Common myeloid progenitor, CD34-positive (primary cell): Measurements from ENCODE around the gene HNRNPD.
"Not testable (repeated sequence)": the region's sequence is repeated elsewhere in the genome, so short reads cannot be mapped to it uniquely, and the experiment has no call there.

ENCODE experiments used
- CTCF ChIA-PET: fragments of 350-600 bp; sonication (Branson Sonifier 250); formaldehyde crosslinking; loops from one replicate; lab custom pipeline; 2021; ENCODE audit warnings: antibody characterized with exemption; lab: Charles Lee
- POLR2A ChIA-PET: fragments of 350-600 bp; sonication (Branson Sonifier 250); formaldehyde crosslinking; loops from one replicate; lab custom pipeline; 2021; ENCODE audit warnings: antibody characterized with exemption; lab: Charles Lee
- DNase-seq, 3 donors: peaks; one replicate each; pipeline versions ENCODE4 v3.0.0 to v3.0.0-alpha.2; 2013
- H3K27ac ChIP-seq, 2 experiments: 1 replicate in 1 of 2; 2 replicates in 1 of 2; pipeline ENCODE4 v1.7.0; 2013; ENCODE audit warnings: inconsistent platforms in 2 of 2, low read length in 2 of 2, mild to moderate bottlenecking in 2 of 2, low read depth in 1 of 2, moderate library complexity in 1 of 2; ENCODE audit not compliant: severe bottlenecking in 2 of 2, insufficient read depth in 1 of 2, poor library complexity in 1 of 2
- H3K27me3 ChIP-seq, 5 experiments: replicated peaks in 2 of 5; 1 replicate in 3 of 5; 2 replicates in 2 of 5; pipeline versions ENCODE4 v1.6.1 to v1.7.0; 2013; ENCODE audit warnings: low read length in 4 of 5, mild to moderate bottlenecking in 2 of 5, moderate library complexity in 2 of 5, inconsistent platforms in 1 of 5; ENCODE audit not compliant: insufficient read depth in 5 of 5, control insufficient read depth in 4 of 5
- H3K36me3 ChIP-seq, 4 experiments: 1 replicate in 2 of 4; 2 replicates in 2 of 4; pipeline versions ENCODE4 v1.6.1 to v1.7.0; 2013; ENCODE audit warnings: low read length in 3 of 4, control low read depth in 1 of 4, mild to moderate bottlenecking in 1 of 4; ENCODE audit not compliant: control insufficient read depth in 4 of 4, insufficient read depth in 4 of 4
- H3K4me1 ChIP-seq, 4 experiments: 1 replicate in 3 of 4; 2 replicates in 1 of 4; pipeline versions ENCODE4 v1.6.1 to v1.7.1; 2013; ENCODE audit warnings: low read length in 3 of 4, mild to moderate bottlenecking in 3 of 4, control low read depth in 1 of 4, inconsistent platforms in 1 of 4, moderate library complexity in 1 of 4; ENCODE audit not compliant: control insufficient read depth in 4 of 4, insufficient read depth in 4 of 4; ENCODE audit errors: control extremely low read depth in 1 of 4
- H3K4me3 ChIP-seq, 7 experiments: 1 replicate in 4 of 7; 2 replicates in 3 of 7; pipeline versions ENCODE4 v1.5.1 to v1.7.0; 2013; ENCODE audit warnings: mild to moderate bottlenecking in 7 of 7, low read length in 6 of 7, moderate library complexity in 6 of 7, inconsistent platforms in 2 of 7, low read depth in 2 of 7, control low read depth in 1 of 7; ENCODE audit not compliant: insufficient read depth in 4 of 7, control insufficient read depth in 1 of 7; ENCODE audit errors: extremely low read depth in 1 of 7
- H3K9me3 ChIP-seq, 5 experiments: 1 replicate in 4 of 5; 2 replicates in 1 of 5; pipeline versions ENCODE4 v1.6.1 to v1.7.1; 2013; ENCODE audit warnings: low read length in 4 of 5, mild to moderate bottlenecking in 2 of 5, inconsistent platforms in 1 of 5, low read depth in 1 of 5, moderate library complexity in 1 of 5; ENCODE audit not compliant: control insufficient read depth in 4 of 5, insufficient read depth in 2 of 5; ENCODE audit errors: control extremely low read depth in 1 of 5
- WGBS: methylation state at CpG from one replicate; pipeline ENCODE4 v1.1.5; 2013; ENCODE audit not compliant: insufficient coverage; 5-methylcytosine and 5-hydroxymethylcytosine counted together

The HNRNPD gene

DNA sequence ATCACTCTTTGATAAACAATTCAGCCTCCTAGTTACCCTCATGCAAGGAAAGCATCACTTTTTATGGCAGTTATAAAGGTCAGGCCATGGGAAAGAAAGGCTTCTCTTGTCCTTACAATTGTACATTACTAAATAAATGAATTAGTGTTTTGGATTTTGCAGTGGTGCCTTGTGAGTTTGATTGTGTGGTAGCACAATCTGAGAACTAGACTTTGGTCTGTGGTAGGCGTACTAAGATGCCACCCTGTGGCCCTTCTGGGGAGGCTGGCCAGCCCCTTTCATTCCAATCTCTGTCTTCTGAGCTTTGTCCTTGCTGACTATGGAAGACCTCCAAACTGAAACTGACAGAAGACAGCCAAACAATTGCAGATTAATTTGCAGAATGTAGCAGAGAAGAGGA is 14.6 kb upstream of the HNRNPD start:
- WGBS: 100% methylated on average over 1 of the region's 1 CpG
- H3K4me3 ChIP-seq: no peak overlapping the region
- DNase-seq: peak in 2 of 3 donors; percentile 22 to 27
- POLR2A ChIA-PET: no interaction called here
- CTCF ChIA-PET: interaction anchor here (0.5 to 3.1 kb wide), 4 partner anchors 7 to 17 kb away, joined by 3 to 8 read pairs (median 4); no protein-coding TSS in a partner anchor
- no peaks in the 10 kb centered on the region for H3K4me1 ChIP-seq
- H3K36me3 ChIP-seq: no peaks in the 10 kb centered on the region
- no peak overlapping the region for H3K27ac ChIP-seq
- peaks cover 0 to 2% (median 0%) of the 10 kb centered on the region in 5 experiments for H3K9me3 ChIP-seq
- H3K27me3 ChIP-seq: no peaks in the 10 kb centered on the region

DNA sequence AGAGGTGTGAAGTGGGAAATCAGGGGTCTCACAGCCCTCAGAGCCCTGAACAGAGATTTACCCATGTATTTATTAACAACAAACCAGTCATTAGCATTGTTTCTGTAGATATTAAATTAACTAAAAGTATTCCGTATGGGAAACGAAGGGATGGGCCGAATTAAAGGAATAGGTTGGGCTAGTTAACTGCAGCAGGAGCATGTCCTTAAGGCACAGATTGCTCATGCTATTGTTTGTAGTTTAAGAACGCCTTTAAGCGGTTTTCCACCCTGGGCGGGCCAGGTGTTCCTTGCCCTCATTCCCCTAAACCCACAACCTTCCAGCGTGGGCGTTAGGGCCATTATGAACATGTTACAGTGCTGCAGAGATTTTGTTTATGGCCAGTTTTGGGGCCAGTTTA is 12.5 kb upstream of the HNRNPD start:
- CTCF ChIA-PET: interaction anchor here (1.2 to 3.2 kb wide), 3 partner anchors 10 to 43 kb away, joined by 4 to 16 read pairs (median 6); no protein-coding TSS in a partner anchor
- H3K27ac ChIP-seq, H3K27me3 ChIP-seq, POLR2A ChIA-PET, H3K9me3 ChIP-seq, DNase-seq, H3K4me1 ChIP-seq, H3K36me3 ChIP-seq, H3K4me3 ChIP-seq: not testable (repeated sequence)
- WGBS: 80% methylated on average over 1 of the region's 8 CpGs

GRCh38 chr4:82382751-82383150 is 9.0 kb upstream of the HNRNPD start:
- no peak overlapping the region for H3K27ac ChIP-seq
- H3K27me3 ChIP-seq: no peaks in the 10 kb centered on the region
- no peaks in the 10 kb centered on the region for H3K4me1 ChIP-seq
- peaks cover 0 to 13% (median 8%) of the 10 kb centered on the region in 5 experiments for H3K9me3 ChIP-seq
- CTCF ChIA-PET: no interaction called here
- POLR2A ChIA-PET: no interaction called here
- no peak overlapping the region for H3K4me3 ChIP-seq
- WGBS: 100% methylated on average over 1 of the region's 2 CpGs
- peaks cover 0 to 4% (median 0%) of the 10 kb centered on the region in 4 experiments for H3K36me3 ChIP-seq
- no peak for DNase-seq

GRCh38 chr4:82381661-82382296 is 8.0 kb upstream of the HNRNPD start:
- H3K4me3 ChIP-seq: no peak overlapping the region
- peaks cover 0 to 13% (median 8%) of the 10 kb centered on the region in 5 experiments for H3K9me3 ChIP-seq
- 100% methylated on average over 2 of the region's 2 CpGs for WGBS
- ChIA-PET CTCF (interaction anchor here (0.9 to 2.1 kb wide), 2 partner anchors 8 to 16 kb away, joined by 5 to 8 read pairs; no protein-coding TSS in a partner anchor), POLR2A (no interaction called here)
- peaks cover 0 to 4% (median 0%) of the 10 kb centered on the region in 4 experiments for H3K36me3 ChIP-seq
- H3K4me1 ChIP-seq: no peaks in the 10 kb centered on the region
- H3K27me3 ChIP-seq: no peaks in the 10 kb centered on the region
- DNase-seq: no peak
- H3K27ac ChIP-seq: no peak overlapping the region

GRCh38 chr4:82381235-82381634 is 7.4 kb upstream of the HNRNPD start:
- POLR2A ChIA-PET: no interaction called here
- CTCF ChIA-PET: interaction anchor here (2.1 kb wide), 1 partner anchor 9 kb away, joined by 8 read pairs; no protein-coding TSS in a partner anchor
- H3K9me3 ChIP-seq: peaks cover 0 to 13% (median 8%) of the 10 kb centered on the region in 5 experiments
- WGBS: 100% methylated on average over 1 of the region's 3 CpGs
- H3K4me1 ChIP-seq: peaks cover 0 to 2% (median 1%) of the 10 kb centered on the region in 4 experiments
- H3K27ac ChIP-seq: no peak overlapping the region
- H3K36me3 ChIP-seq: peaks cover 0 to 4% (median 0%) of the 10 kb centered on the region in 4 experiments
- no peak overlapping the region for H3K4me3 ChIP-seq
- no peak for DNase-seq
- no peaks in the 10 kb centered on the region for H3K27me3 ChIP-seq

GRCh38 chr4:82380831-82381230 is 7.0 kb upstream of the HNRNPD start:
- Histone ChIP-seq H3K27ac (no peak overlapping the region), H3K9me3 (peaks cover 0 to 13% (median 8%) of the 10 kb centered on the region in 5 experiments), H3K4me1 (peaks cover 2 to 6% (median 5%) of the 10 kb centered on the region in 4 experiments), H3K36me3 (peaks cover 0 to 4% (median 0%) of the 10 kb centered on the region in 4 experiments), H3K4me3 (no peak overlapping the region), H3K27me3 (no peaks in the 10 kb centered on the region)
- no peak for DNase-seq
- 92% methylated on average over 3 of the region's 4 CpGs for WGBS
- ChIA-PET CTCF (interaction anchor here (2.1 kb wide), 1 partner anchor 9 kb away, joined by 8 read pairs; no protein-coding TSS in a partner anchor), POLR2A (no interaction called here)

DNA sequence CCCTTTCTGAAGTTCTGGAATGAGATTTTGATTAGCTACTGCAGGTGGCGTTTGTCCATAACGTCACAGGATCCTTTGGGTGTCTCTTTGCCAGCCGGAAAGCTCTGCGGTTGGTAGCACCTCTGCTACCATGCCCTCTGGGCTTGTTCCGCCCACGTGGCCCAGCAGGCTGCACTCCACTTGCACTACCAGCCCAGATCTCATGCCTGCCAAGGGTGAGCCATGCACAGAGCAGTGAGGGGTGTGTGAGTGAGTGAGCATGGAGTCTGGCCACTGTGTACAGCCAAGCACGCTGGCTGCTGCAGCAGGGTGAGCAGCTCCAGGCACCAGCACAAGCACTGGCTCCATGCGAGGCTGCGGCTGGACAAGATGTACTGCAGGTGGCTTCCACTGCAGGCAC is 6.6 kb upstream of the HNRNPD start:
- Histone ChIP-seq H3K4me3 (no peak overlapping the region), H3K4me1 (peaks cover 5 to 11% (median 7%) of the 10 kb centered on the region in 4 experiments), H3K9me3 (peaks cover 0 to 13% (median 8%) of the 10 kb centered on the region in 5 experiments), H3K27ac (no peak overlapping the region), H3K36me3 (peaks cover 0 to 4% (median 0%) of the 10 kb centered on the region in 4 experiments), H3K27me3 (no peaks in the 10 kb centered on the region)
- 100% methylated on average over 5 of the region's 9 CpGs for WGBS
- ChIA-PET POLR2A (no interaction called here), CTCF (interaction anchor here (2.1 kb wide), 1 partner anchor 10 kb away, joined by 8 read pairs; no protein-coding TSS in a partner anchor)
- no peak for DNase-seq
